Measurements from ENCODE around the gene PPP3CA.

DNA sequence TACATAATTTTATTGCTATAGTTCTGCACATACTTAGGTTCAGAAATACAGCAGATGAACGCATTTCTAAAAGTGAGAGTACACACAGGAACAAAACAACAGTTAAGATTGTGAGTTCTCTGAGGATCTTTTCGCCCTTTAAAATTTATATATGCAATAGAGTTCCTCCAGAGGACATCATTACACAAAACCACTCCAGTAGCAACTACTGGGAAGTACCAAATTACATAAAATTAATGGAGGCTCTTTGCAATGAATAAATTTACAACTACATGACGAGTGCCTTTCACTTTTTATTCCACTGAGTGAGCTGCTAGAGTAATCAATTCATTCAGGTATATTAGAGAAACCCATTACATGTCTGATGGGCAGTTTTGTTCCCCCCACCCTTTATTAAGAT is 107.2 kb downstream of the PPP3CA start:
- no peak for TF ChIP-seq EZH2 (IDR thresholded peaks at IDR 0.05; ENCODE audit: insufficient read depth, poor library complexity, severe bottlenecking)
- no peak for TF ChIP-seq EZH2phosphoT487 (IDR thresholded peaks at IDR 0.05; ENCODE audit: insufficient read depth, low read depth)
